G401 (cell line): ENCODE measurements around the gene SRGAP3. TPM values are rescaled to one million over a fixed set of nuclear protein-coding genes. Genes with fewer than 3 reads are reported as not detected.

Experiments used
- DNase-seq: peaks from one replicate; pipeline ENCODE4 v3.0.0-alpha.2; 2015; ENCODE audit warnings: low spot score
- in situ Hi-C: cut with HindIII; loops from 2 replicates; pipeline ENCODE4 v1.10.0; 2016; ENCODE audit warnings: low sequenced_read_pairs, mixed read lengths
- total RNA-seq: library from RNA; depleted of rRNA; stranded (reverse); fragments of >200 nt; shearing (Covaris generic); gene quantifications from 2 replicates; pipeline ENCODE4 v1.2.3, GENCODE V29; 2014; rRNA removed

The SRGAP3 gene
- total RNA-seq, 1 experiment from 2014 or later: 0.37 TPM

GRCh38 chr3:8945890-8946600 lies 303.4 kb downstream of the SRGAP3 start:
- in situ Hi-C loops: no loop called here
- DNase-seq: no peak

DNA sequence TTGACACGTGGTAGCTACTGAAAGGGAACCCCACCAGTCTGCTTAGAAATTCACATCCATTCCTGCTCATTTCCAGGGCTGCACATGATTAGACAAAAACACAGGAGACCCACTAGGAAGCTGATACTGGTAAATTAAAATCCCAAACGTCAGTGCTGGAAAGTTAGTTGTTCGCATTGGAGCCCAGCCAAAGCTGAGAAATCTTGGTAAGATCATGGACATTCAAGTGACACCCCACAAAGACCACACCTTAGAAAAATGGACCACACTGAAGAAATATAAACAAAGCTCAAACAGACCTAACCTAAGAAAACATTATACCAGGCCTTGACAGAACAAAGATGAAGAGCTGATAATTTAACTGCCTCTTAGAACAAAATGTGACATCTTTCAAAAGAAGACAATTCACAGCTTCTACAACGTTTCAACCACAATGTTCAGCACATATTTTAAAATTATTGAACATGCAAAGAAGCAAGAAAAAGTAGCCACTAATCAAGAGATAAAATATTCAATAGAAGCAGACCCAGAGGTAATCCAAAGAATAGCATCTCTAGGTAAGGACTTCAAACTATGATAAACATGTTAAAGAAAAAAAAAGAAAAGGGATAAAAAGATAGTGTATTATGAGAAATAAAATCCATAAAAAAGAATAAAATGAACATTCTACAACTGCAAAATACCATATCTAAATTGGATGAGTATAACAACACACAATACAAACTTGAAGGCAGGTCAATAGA lies 306.5 kb downstream of the SRGAP3 start:
- no peak for DNase-seq
- in situ Hi-C loops: no loop called here

DNA sequence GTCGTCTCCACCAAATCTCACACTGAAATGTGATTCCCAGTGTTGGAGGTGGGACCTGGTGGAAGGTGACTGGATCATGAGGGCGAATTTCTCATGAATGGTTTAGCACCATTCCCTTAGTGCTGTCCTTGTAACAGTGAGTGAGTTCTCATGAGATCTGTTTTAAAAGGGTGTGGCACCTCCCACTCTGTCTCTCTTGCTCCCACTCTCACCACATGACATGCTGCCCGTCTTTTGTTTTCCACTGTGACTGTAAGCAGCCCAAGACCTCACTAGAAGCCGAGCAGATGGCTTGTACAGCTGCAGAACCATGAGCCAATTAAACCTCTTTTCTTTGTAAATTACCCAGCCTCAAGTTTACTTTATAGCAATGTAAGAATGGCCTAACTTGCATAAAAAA lies 307.3 kb downstream of the SRGAP3 start:
- in situ Hi-C loops: no loop called here
- DNase-seq: no peak

- in situ Hi-C loops: no loop called here
- peak; percentile 8 for DNase-seq
These were observed 311.4 kb downstream of the SRGAP3 start for GRCh38 chr3:8938021-8938420.

DNA sequence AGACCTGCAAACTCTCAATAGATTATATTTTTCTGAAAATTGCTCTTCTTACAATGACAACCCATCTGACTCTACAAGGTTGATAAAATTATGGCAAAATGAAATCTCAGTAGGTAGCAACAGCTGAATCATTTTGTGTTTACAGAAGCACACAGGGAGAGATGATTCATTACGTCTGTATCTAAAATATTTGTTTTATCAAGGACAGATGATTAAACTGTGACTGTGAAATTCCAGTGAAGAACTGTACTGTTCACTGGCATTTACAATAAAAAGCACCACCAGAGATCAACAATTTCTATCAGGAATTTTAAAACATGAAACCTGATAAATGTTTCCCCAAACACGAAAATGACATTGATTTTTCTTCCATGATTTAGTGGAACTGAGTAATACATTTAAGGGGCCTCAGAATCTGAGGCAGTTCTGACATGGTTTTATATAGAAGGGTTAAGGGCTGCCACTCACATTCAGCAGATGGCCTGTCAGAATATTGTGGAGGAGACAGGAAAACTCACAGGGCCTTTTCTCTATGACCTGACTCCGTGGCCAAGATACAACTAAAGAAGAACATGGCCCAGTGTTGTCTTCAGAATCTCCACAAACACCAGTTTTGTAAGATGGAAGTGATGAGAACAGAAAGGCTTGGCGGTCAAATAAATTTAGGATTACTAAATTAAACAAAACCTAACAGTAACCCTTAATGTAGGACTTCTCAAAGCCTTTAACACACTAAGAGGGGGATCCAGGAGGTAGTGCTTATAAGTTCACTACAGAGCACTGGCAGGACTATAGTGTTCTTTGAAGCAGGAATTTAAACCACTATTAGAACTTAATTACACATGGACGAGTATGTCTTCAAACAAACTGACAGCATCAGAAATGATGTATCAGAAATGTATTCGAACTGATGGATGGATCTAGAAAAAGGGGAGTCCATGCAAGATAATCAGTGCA lies 312.1 kb downstream of the SRGAP3 start:
- in situ Hi-C loops: no loop called here
- no peak for DNase-seq

DNA sequence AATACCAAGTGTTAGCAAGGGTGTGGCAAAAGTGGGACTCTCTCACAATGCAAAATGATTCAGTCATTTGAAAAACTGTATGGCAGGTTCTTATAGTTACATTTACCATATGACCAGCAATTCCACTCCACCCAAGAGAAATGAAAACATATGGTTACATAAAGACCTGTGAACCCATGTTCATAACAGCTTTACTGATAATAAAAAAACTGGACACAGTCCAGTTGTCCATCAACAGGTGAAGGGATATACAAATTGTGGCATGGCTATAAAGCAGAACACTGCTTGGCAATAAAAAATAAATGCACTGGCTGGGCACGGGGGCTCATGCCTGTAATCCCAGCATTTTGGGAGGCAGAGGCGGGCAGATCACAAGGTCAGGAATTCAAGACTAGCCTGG lies 316.9 kb downstream of the SRGAP3 start:
- in situ Hi-C loops: no loop called here
- DNase-seq: no peak

GRCh38 chr3:8931342-8931741 lies 318.1 kb downstream of the SRGAP3 start:
- no peak for DNase-seq
- in situ Hi-C loops: no loop called here

Other genes starting within 250 kb of the SRGAP3 start
- 27.5 and 32.0 TPM in 2 replicates for gene THUMPD3, start 113.4 kb upstream of the SRGAP3 start, total RNA-seq
- gene SETD5, start 148.0 kb upstream of the SRGAP3 start, total RNA-seq: 35.4 and 60.6 TPM in 2 replicates